HepG2 (cell line): ENCODE data around the gene URB1. TPM values are rescaled to one million over a fixed set of nuclear protein-coding genes. Genes with fewer than 3 reads are reported as not detected.
A peak's percentile ranks its signal among the peaks of the same experiment; 100 is the strongest.

Experiments used
- ATAC-seq: fragments of 200-7000 bp; cut with Tn5 transposase; 3 replicates; pipeline ENCODE4 v1.9.1; 2020; ENCODE audit warnings: mild to moderate bottlenecking, moderate library complexity
- BruUV-seq: library from RNA; stranded (reverse); fragments of 400-500 nt; replicated peaks from 2 replicates; lab custom pipeline; 2021; lab: Mats Ljungman, UMichigan
- CTCF ChIA-PET: fragments of 300-600 bp; formaldehyde crosslinking; extraction: SDS; loops from one replicate; lab custom pipeline; 2021; ENCODE audit warnings: low total read pairs, inconsistent platforms, low intra/inter-chr PET ratio; lab: Yijun Ruan, JAX
- POLR2A ChIA-PET: fragments of 350-600 bp; sonication (Branson Sonifier 250); formaldehyde crosslinking; loops from one replicate; lab custom pipeline; 2020; ENCODE audit warnings: antibody characterized with exemption, inconsistent platforms; lab: Yijun Ruan, JAX
- DNase-seq: peaks from one replicate; pipeline ENCODE4 v3.0.0-alpha.2; 2015; ENCODE audit warnings: low spot score
- FAIRE-seq: peaks from 3 replicates; lab custom pipeline; 2011; peaks lifted over from hg19 to GRCh38; lab: Jason Lieb, UNC
- H2AFZ ChIP-seq: one replicate; pipeline ENCODE4 v1.6.1; 2011; ENCODE audit warnings: low read length, inconsistent platforms
- H3K27ac ChIP-seq: fragments of 300-600 bp; 3 replicates; pipeline ENCODE4 v1.8.0; 2011; ENCODE audit warnings: mixed run types, mild to moderate bottlenecking, mixed read lengths, low read length, inconsistent platforms; ENCODE audit not compliant: insufficient read depth; ENCODE audit errors: extremely low read length
- H3K27me3 ChIP-seq, 2 experiments: fragments of 200-600 bp in 1 of 2; 2 replicates in 1 of 2; 3 replicates in 1 of 2; pipeline versions ENCODE4 v1.6.0 to v1.8.0; 2011; ENCODE audit warnings: low read length in 2 of 2, mild to moderate bottlenecking in 2 of 2, moderate library complexity in 2 of 2, inconsistent platforms in 1 of 2; ENCODE audit not compliant: insufficient read depth in 2 of 2, control insufficient read depth in 1 of 2
- H3K36me3 ChIP-seq, 2 experiments: fragments of 200-600 bp in 1 of 2; replicated peaks in 1 of 2; 2 replicates in 1 of 2; 3 replicates in 1 of 2; pipeline versions ENCODE4 v1.5.1 to v1.8.0; 2011; ENCODE audit warnings: low read length in 2 of 2, inconsistent platforms in 1 of 2; ENCODE audit not compliant: insufficient read depth in 2 of 2, control insufficient read depth in 1 of 2
- H3K4me1 ChIP-seq: 2 replicates; pipeline ENCODE4 v1.5.1; 2012; ENCODE audit warnings: low read length, inconsistent platforms; ENCODE audit not compliant: insufficient read depth
- H3K4me2 ChIP-seq: 2 replicates; pipeline ENCODE4 v1.6.0; 2011; ENCODE audit warnings: low read depth, low read length, inconsistent platforms
- H3K4me3 ChIP-seq, 3 experiments: fragments of 200-600 bp in 1 of 3; sonication (generic), shearing (Covaris generic) in 1 of 3; replicated peaks in 1 of 3; 2 replicates each; pipeline ENCODE4 v1.5.1; 2011 to 2016; ENCODE audit warnings: low read length in 3 of 3, inconsistent platforms in 2 of 3, low read depth in 2 of 3, mild to moderate bottlenecking in 2 of 3, control low read depth in 1 of 3, mixed read lengths in 1 of 3; ENCODE audit not compliant: insufficient read depth in 1 of 3
- H3K79me2 ChIP-seq: one replicate; pipeline ENCODE4 v1.6.1; 2011; ENCODE audit warnings: low read length, inconsistent platforms; ENCODE audit not compliant: insufficient read depth
- H3K9ac ChIP-seq: 2 replicates; pipeline ENCODE4 v1.6.0; 2011; ENCODE audit warnings: mild to moderate bottlenecking, low read depth, low read length, inconsistent platforms; ENCODE audit not compliant: insufficient read depth
- H3K9me3 ChIP-seq: 2 replicates; pipeline ENCODE4 v1.5.1; 2012; ENCODE audit warnings: mild to moderate bottlenecking, low read length
- H4K20me1 ChIP-seq: 2 replicates; pipeline ENCODE4 v1.6.0; 2011; ENCODE audit warnings: inconsistent platforms, mild to moderate bottlenecking, low read length, moderate library complexity; ENCODE audit not compliant: insufficient read depth
- GTF2F1 ChIP-seq: fragments of 150-350 bp; IDR thresholded peaks from 2 replicates; pipeline ENCODE4 v1.6.1; 2014; ENCODE audit warnings: low read length
- NFYB ChIP-seq: sonication (generic); formaldehyde crosslinking; IDR thresholded peaks from 2 replicates; pipeline ENCODE4 v1.4.0; 2020; ENCODE audit warnings: missing genetic modification reagents
- ZNF136 ChIP-seq: sonication (generic); formaldehyde crosslinking; IDR thresholded peaks from 2 replicates; pipeline ENCODE4 v1.8.1; 2022; ENCODE audit warnings: low read depth, mild to moderate bottlenecking, moderate library complexity, missing genetic modification reagents
- WGBS: methylation state at CpG from one replicate; pipeline ENCODE4 v1.1.6; 2017; ENCODE audit warnings: low lambda C conversion rate; 5-methylcytosine and 5-hydroxymethylcytosine counted together
- in situ Hi-C: cut with HindIII; loops from 2 replicates; pipeline ENCODE4 v1.10.0; 2017; ENCODE audit warnings: low pct_unique_long_range_greater_than_20kb; ENCODE audit not compliant: extremely low pct_ligation_motif_present
- intact Hi-C: fragments of 100-400 bp; cut with micrococcal nuclease; formaldehyde crosslinking; loops from one replicate; pipeline ENCODE4 v1.10.0; 2022; ENCODE audit not compliant: unreplicated experiment
- polyA plus RNA-seq, 8 experiments: library from polyadenylated mRNA; depleted of rRNA in 3 of 8; stranded (reverse) in 7 of 8; unstranded in 1 of 8; fragments of >200 nt; fragmentation: Illumina TruSeq in 4 of 8; extraction: Trizol in 4 of 8; gene quantifications; 2 replicates each; pipeline versions ENCODE4 v1.2.1 to v1.2.3, GENCODE V29; 2011 to 2016; ENCODE audit warnings: low read depth in 4 of 8, missing spikeins in 1 of 8, mixed read lengths in 1 of 8; ENCODE audit not compliant: insufficient read depth in 1 of 8
- total RNA-seq, 5 experiments: library from RNA; depleted of rRNA; stranded (reverse); fragments of >200 nt; fragmentation: Illumina TruSeq; extraction: Trizol; gene quantifications; 2 replicates each; pipeline ENCODE4 v1.2.3, GENCODE V29; 2016; ENCODE audit warnings: low read depth in 1 of 5
- TF ChIP-seq, protein P1 (sequence below): fragments of 450-650 bp; IDR thresholded peaks from 2 replicates; pipeline ENCODE4 v1.6.1; 2016
- TF ChIP-seq, protein P2 (sequence below): sonication (generic); formaldehyde crosslinking; IDR thresholded peaks from 2 replicates; pipeline ENCODE4 v1.4.0; 2020; ENCODE audit warnings: missing genetic modification reagents, borderline replicate concordance

The URB1 gene
- total and polyA plus RNA-seq, 2 of the 13 experiments (the other 11 are each of a cell fraction or from before 2014, with no cell fraction given): 4.5 to 16.7 TPM

DNA sequence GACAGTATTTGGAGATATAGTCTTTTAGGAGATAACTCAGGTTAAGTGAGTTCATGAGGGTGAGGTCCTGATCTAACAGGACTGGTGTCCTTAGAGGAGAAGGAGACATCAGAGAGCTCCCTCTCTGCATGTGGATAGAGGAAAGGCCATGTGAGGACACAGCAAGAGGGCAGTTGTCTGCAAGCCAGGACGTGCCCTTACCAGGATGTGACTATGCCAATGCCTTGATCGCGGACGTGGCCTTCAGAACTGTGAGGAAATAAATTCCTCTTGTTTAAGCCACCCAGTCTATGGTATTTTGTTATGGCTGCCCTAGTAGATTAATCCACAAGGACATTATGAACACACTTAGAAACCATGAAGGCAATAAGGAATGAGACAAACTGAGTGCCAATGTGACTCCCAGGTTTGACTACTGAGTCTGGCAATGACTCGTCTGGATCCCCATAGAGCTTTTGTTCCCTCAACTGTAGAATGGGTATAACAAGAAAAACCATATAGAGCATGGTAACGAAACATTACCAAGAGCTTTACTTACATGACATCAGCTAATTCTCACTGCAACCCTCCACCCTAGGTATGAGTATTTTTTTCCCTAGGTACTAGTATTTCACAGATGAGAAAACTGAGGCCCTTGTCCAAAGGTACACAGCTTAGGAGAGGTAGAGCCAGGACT is 6.5 kb downstream of the URB1 start:
- POLR2A ChIA-PET: no interaction called here
- DNase-seq (no peak), FAIRE-seq (no peak)
- H3K4me1 ChIP-seq: peaks cover 46% of the 10 kb centered on the region
- in situ Hi-C loops (no loop called here), intact Hi-C loops (no loop called here)
- WGBS: 86% methylated on average over 6 of the region's 6 CpGs
- no peaks in the 10 kb centered on the region for H3K9me3 ChIP-seq
- peaks cover 7% of the 10 kb centered on the region; the same call in 1 of the 2 replicates for H4K20me1 ChIP-seq
- H3K27ac ChIP-seq: no peak overlapping the region
- BruUV-seq: no TSS peak
- no peaks in the 10 kb centered on the region for H3K27me3 ChIP-seq
- no peak overlapping the region for H3K9ac ChIP-seq
- H3K79me2 ChIP-seq: peaks cover 44% of the 10 kb centered on the region
- H3K4me2 ChIP-seq: no peak overlapping the region
- no peak overlapping the region for H2AFZ ChIP-seq
- H3K4me3 ChIP-seq: no peak overlapping the region
- H3K36me3 ChIP-seq: peaks cover 26 to 60% of the 10 kb centered on the region in 2 experiments; a peak in 4 of 5 replicates
- TF ChIP-seq ZNF136 (CRISPR knock-in tag) (no peak), GTF2F1 (no peak), NFYB (CRISPR knock-in tag) (no peak)
- TF ChIP-seq, protein P1, sequence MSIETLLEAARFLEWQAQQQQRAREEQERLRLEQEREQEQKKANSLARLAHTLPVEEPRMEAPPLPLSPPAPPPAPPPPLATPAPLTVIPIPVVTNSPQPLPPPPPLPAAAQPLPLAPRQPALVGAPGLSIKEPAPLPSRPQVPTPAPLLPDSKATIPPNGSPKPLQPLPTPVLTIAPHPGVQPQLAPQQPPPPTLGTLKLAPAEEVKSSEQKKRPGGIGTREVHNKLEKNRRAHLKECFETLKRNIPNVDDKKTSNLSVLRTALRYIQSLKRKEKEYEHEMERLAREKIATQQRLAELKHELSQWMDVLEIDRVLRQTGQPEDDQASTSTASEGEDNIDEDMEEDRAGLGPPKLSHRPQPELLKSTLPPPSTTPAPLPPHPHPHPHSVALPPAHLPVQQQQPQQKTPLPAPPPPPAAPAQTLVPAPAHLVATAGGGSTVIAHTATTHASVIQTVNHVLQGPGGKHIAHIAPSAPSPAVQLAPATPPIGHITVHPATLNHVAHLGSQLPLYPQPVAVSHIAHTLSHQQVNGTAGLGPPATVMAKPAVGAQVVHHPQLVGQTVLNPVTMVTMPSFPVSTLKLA: 0 out of 2 replicates have a peak, but pooled peaks have one; percentile 4
- TF ChIP-seq, protein P2, sequence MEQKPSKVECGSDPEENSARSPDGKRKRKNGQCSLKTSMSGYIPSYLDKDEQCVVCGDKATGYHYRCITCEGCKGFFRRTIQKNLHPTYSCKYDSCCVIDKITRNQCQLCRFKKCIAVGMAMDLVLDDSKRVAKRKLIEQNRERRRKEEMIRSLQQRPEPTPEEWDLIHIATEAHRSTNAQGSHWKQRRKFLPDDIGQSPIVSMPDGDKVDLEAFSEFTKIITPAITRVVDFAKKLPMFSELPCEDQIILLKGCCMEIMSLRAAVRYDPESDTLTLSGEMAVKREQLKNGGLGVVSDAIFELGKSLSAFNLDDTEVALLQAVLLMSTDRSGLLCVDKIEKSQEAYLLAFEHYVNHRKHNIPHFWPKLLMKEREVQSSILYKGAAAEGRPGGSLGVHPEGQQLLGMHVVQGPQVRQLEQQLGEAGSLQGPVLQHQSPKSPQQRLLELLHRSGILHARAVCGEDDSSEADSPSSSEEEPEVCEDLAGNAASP (CRISPR knock-in tag): peak; percentile 25; the same call in 1 of the 2 replicates
- TF ChIP-seq, all 625 proteins: peak for 2
- no peak for ATAC-seq
- CTCF ChIA-PET: no interaction called here
